GM19043 (cell line): ENCODE data around the gene BMPER.

Source experiments
- ATAC-seq: cut with Tn5 transposase; IDR thresholded peaks from one replicate; pipeline ENCODE4 v1.9.1; 2021; ENCODE audit warnings: low read depth; ENCODE audit not compliant: unreplicated experiment

BMPER gene

GRCh38 chr7:34083440-34083839 lies 178.1 kb downstream of the BMPER start:
- ATAC-seq, result no peak

GRCh38 chr7:34084651-34085050 lies 179.3 kb downstream of the BMPER start:
- ATAC-seq, result no peak

DNA sequence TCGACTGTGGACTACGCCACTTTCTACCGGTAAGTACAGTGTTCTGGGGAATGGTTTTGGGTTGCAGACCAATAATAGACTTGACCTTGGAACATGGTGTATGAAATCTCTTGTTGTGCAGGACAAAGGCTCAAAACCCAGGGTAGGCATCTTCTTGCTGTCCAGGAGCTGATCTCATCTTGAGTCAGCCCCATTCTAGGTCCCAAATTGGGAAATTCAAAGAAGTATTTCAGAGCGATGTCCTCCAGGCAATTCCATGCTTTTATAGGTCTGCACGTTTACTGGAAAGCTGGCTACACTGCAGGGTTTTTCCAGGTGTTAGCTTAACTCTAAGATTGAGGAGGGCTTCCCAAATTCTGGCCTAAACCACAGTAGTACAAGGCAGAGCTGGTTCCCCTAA lies 180.7 kb downstream of the BMPER start:
- no peak for ATAC-seq

DNA sequence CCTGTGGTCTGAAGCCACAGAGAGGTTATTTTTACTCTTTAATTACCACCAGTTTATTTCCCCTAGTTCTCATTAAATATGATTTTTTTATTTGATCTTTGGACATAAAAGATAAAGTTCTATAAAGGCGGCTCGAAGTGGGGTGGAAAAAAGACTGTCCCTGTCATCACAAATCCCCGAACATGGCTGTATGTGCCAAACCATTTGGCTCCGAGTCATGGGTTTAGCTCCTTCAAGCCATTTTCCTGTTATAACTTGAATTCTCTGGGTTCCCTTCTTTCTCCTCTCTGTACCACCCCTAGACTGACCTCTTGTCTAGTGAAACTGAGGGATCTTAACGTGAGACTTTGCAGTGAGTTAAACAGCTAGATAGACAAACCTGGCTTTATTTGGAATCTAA lies 181.6 kb downstream of the BMPER start:
- ATAC-seq, result no peak

DNA sequence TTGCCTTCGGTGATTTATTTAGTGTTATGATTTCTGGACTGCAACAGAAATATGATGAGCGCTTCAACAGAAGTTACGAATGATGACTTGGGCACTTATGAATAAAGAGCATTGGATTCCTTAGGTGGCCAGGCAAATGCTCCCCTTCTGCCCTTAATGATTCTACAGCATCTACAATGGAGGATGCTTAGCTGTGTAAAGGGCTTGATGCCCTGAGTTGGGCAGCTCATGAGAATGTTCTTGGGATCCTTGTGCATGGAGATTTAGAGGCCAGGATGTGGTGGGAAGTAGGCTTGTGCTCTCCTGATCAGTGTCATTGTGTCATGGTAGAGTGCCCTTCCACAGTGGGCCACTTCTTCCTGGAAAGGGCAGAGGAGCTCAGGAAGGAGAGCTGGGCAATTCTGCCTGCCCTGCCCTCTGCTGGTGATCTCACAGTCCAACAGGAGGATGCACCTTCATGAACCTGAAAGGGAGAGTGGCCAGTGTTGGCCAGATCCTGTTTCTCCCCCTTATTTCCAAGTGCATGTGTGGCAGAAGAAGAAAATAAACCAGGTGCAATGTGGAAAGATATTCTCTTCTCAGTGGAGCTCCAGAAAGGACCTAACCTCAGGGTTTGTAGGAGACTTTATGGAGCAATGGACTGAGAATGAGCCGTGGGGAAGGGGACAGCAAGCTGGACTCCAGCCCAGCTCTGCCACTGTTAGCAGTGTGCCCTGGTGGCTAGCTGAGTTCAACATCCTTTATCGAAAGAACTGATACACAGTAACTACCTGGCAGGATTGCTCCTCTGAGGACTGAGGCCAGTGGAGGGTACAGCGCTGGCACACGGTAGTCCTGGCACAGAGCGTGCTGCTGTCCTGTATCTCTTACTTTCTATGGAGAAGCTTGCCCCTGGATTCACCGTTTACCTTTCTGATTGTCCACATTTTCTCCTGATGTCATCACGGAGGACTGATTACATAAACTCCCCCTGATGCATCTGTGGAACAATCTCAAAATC lies 182.9 kb downstream of the BMPER start:
- no peak for ATAC-seq

DNA sequence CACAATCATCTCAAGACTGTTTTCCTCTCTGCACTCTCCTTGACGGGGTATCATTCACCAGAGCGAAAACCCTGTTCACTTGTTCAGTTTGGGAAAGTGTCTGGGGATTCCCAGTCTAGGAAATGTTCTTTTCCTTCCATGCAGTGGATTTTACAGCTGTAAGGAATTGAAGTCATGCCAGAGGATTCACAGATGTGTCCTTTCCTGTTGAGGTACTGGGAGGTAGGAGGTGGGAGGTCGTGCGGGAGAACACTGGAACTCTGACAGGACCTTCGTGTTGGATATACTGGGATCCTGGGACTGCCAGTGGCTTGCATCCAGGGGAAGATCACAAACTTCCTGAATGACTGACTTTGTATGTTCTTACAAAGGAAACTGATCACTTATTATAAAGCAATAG lies 185.5 kb downstream of the BMPER start:
- no peak for ATAC-seq

- ATAC-seq, result no peak
Measured at GRCh38 chr7:34091321-34091917, 186.1 kb downstream of the BMPER start.

DNA sequence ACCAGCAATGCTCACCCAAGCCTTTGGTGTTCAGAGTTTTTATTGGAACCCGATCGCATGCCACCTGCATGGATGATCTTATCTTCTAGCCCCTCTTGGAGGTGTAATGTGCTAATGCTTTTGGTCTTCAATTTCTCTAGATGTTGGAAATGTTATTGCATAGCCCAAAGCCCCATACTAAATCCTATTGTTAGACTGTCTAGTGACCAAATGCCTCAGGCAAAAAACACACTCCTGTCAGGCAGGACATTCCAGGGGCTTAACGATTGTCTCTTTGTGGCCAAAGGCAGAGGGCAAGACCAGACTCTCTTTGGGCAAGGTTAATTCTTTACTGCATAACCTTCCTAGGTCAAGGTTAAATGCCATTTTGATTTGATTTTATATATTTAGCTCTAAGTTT lies 187.9 kb downstream of the BMPER start:
- no peak for ATAC-seq

GRCh38 chr7:34096198-34096651 lies 190.9 kb downstream of the BMPER start:
- no peak for ATAC-seq

- ATAC-seq, result no peak
Measured at GRCh38 chr7:34096777-34097176, 191.4 kb downstream of the BMPER start.

GRCh38 chr7:34100661-34101060 lies 195.3 kb downstream of the BMPER start:
- ATAC-seq, result no peak

GRCh38 chr7:34104115-34104514 lies 198.8 kb downstream of the BMPER start:
- no peak for ATAC-seq

GRCh38 chr7:34104992-34105391 lies 199.7 kb downstream of the BMPER start:
- no peak for ATAC-seq

GRCh38 chr7:34107276-34107675 lies 201.9 kb downstream of the BMPER start:
- no peak for ATAC-seq

GRCh38 chr7:34108165-34108564 lies 202.8 kb downstream of the BMPER start:
- no peak for ATAC-seq

DNA sequence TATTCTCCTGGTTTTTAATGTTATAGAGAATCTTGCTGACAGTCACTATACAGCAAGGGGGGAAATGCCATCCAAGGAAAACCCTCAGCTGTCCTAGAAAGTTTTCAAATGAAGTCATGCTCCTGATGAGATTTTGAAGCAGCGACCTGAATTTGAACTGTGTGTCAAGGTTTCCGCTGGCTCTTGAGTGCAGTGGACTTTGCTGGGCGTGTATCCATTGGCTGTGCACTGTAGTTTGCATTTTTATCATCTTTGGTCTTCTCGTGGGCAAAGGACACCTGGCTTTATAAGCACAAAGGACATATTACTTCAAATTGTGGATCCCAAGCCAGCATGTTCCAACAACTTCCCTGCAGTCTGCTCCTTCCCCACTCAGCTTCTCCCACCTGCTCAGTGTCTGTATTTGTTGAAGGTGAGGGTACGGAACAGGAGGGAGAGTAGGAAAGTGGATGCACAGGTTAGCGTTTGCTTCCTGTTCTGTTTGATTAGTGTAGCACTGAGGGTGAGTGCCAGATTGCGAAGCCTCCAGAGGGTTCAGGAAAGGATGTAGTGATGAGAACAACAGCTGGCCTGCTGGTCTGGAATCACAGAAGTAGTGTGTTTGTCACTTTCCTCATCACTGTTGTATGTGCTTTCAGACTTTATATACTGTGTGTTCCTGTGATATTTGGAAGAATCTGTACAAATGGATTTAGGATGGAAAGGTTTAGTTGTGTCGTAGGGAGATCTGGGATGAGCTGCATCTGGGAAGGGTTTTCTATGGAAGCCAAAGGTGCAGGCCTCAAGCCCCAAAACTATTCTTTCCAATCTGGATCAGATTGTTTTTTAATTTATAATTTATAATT lies 204.8 kb downstream of the BMPER start:
- no peak for ATAC-seq

DNA sequence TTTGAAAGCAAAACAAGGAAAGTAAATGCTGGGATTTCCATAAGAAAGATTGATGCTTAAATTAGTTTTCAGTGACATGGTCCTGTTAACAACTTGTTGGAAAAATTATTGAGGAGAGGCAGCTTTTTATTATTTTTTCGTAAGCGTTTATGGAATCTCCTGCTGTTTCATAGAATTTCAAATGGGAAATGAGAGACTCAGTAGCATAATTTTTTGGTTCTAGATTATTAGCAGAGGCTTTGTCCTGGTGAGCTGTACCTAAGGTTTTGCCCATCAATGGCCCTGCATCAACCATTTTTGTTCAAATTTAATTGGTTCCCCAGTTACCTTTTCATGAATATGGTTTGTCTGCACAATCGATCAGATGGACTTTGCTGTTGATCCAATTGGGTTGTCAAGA lies 205.7 kb downstream of the BMPER start:
- no peak for ATAC-seq

DNA sequence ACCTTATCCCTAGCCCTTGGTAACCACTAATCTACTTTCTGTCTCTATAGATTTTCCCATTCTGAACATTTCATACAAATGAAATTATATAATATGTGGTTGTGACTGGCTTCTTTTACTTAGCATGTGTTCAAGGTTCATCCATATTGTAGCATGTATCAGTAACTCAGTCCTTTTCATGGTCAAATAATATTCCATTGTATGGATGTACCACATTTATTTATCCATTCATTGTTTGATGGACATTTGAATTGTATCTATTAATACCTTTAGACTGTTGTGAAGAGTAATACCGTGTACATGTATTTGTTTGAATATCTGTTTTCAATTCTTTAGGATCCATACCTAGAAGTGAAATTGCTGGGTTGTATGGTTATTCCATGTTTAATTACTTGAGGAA lies 210.2 kb downstream of the BMPER start:
- no peak for ATAC-seq

DNA sequence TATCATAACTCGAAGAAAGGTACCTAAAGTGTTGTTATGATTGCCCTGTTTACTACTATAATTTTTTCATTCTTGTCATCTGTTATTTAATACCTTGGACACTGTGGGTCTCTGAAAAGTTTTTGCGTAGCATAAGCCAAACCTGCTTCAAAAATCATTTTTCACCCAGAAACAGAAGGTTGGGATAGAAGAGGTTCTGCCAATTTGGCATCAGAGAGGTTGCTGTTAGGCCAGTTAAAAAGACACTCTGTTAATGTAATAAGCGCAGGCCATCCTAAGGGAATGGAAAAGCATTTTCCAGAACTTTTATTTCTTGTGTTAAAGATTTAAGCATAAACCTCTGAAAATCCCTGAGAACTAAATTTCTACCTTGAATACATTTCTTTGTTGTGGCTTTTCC lies 212.2 kb downstream of the BMPER start:
- no peak for ATAC-seq

GRCh38 chr7:34121366-34121765 lies 216.0 kb downstream of the BMPER start:
- no peak for ATAC-seq

- ATAC-seq, result no peak
Measured at GRCh38 chr7:34123316-34123715, 218.0 kb downstream of the BMPER start.
